Stimulated activated CD4-positive, alpha-beta T cell treated with anti-CD3 and anti-CD28 coated beads, Interleukin-12 subunit alpha, Interleukin-12 subunit beta, amount 100 ng/mL, for 48 hours (primary cell): ENCODE data around the gene MGAT4C.

ENCODE experiments used
- DNase-seq, 3 donors: peaks; one replicate each; pipeline ENCODE4 v3.0.0-alpha.2; 2020; ENCODE audit warnings: low read depth in 2 of 3, low spot score in 1 of 3

MGAT4C gene

DNA sequence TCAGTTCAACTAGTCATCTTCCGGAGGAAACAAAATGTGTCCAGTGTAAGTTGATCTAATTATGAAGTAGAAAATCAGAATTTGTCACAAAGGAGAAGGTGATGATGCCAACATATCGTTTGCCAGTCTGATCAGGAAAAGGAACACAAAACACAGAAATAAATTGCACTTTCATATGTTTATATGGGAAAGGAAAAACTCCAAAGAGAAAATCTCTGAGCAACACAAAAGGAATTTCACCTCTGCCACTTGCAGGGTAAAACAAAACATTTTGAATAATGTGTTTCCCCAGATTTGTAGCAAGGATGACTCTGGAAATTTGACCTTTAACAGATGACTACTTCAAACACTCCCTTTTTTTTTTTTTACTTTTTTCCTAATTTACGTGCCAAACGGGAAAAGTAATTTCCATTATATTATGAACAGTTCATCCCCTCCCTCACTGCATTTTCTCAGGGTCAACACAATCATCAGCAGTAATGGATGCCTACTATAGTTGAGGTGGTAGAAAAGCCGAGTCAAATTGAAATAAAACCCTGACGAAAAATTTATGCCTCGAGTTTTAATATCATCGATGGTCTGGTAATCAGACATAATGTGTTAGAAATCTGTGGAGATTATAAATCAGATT lies 25.6 kb downstream of the MGAT4C start:
- DNase-seq = no peak

GRCh38 chr12:86229772-86230171 lies 26.4 kb downstream of the MGAT4C start:
- no peak for DNase-seq

DNA sequence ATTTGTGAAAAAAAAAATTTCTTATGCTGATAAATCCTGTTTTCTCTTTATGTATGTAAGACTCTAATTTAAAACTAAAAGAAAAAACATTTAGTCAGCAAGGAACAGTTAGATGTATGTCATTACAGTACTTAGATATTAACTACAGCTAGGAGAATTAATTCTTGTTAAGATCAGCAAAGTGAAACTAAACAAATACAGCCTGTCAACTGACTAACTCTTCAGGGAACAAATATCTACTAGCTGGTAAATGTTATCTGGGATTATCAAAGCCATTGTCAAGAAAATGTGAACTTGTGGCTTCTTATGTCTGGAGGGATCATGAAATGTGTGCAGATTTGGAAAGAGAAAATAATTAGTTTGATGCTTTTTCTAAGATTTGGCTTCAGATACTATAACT lies 27.5 kb downstream of the MGAT4C start:
- no peak for DNase-seq

GRCh38 chr12:86226481-86226880 lies 29.7 kb downstream of the MGAT4C start:
- no peak for DNase-seq

DNA sequence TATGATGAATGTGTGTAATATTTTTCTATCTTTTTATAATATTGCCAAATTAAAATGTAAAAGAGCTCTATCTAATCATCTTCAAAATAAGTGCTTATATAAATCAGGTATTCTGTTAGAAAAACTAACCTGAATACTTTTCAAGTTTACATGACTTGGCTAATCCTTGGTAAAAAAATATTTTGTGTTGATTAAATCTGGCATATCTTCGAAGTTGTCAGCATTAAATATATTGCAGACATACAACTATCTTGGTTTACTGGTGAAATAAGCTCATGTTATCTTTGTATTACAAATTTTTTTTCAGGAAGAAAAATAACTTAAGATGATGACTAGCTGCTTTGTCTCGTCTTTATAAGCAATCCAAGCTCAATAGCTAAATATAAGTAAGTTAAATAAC lies 39.6 kb downstream of the MGAT4C start:
- no peak for DNase-seq

DNA sequence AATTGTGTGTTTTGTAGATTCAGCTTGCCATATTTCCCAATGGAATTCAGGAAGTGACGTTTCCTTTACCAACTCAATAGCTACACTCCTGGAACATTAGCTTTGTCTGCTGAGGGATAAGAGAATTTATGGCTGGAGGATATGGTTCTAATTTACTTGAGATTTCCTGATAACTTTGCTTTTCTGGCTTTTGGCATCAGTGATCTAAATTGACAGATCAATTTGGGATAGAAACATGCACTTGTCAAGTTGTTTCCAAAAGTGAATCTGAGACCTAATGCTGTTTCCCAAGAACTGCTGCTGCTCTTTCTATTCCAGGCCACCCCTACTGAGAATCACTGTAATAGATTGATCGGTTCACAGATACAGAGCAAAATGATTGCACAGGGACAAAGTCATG lies 43.2 kb downstream of the MGAT4C start:
- no peak for DNase-seq

GRCh38 chr12:86198696-86199444 lies 57.3 kb downstream of the MGAT4C start:
- DNase-seq = no peak

DNA sequence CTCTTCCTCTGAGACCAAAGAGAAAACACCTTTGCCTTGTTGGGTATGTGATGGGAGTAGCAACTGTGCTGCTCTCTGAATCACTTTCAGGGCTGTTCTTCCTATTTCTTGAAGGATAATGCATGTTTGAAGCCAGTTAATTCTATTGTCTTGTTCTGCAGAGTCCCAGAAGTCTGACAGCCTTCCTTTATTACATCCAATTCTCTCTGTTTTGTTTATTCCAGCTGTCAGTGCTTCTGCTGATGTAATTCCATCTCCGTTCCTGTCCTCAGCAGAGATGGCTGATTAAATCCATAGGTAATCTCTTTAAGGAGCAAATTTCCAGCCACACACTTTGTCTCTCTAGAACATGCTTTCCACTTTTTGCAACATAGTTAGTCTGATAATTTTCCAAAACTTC lies 59.7 kb downstream of the MGAT4C start:
- DNase-seq = no peak

- no peak for DNase-seq
Measured at GRCh38 chr12:86194721-86195120, 61.5 kb downstream of the MGAT4C start.

DNA sequence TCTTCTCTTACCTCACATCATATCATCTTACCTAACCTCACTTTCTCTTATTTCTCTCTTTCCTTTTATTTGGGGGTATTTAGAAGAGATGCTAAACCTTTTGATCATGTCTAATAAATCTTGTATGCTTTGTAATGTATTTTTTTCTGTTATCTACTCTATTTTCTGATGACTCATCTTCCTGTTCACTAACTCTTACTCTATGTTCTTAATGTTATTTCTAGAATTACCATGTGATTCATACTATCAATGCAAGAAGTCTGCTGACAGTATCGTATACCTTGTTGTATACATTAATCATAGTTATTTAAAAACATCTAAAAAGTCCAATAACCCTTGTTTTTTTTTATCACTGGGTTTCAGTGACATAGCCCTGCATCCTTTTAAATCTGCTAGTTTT lies 62.3 kb downstream of the MGAT4C start:
- no peak for DNase-seq

DNA sequence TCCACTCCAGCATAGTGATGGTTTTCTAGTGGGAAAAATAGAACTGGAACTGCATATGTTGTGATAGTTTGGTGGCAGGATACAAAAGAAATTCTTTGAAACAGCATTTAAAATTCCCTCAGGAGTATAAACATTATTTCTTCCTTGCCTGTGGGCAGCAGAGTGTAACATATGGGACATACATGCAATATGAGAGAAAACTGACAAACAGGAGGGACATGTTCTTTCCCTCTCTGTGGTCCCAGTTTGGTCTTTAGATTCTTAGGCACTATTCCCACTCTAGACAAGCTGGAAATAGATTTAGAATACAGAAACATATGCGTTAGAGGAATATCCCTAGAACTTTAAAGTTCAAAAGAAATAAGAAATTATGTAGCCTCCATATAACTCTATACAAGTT lies 68.0 kb downstream of the MGAT4C start:
- DNase-seq = no peak

GRCh38 chr12:86186449-86186848 lies 69.7 kb downstream of the MGAT4C start:
- DNase-seq = no peak

GRCh38 chr12:86179855-86180254 lies 76.3 kb downstream of the MGAT4C start:
- DNase-seq = no peak

GRCh38 chr12:86174188-86174587 lies 82.0 kb downstream of the MGAT4C start:
- no peak for DNase-seq

- no peak for DNase-seq
Measured at GRCh38 chr12:86172913-86173443, 83.2 kb downstream of the MGAT4C start.

- DNase-seq = no peak
Measured at GRCh38 chr12:86170051-86170450, 86.1 kb downstream of the MGAT4C start.

- no peak for DNase-seq
Measured at GRCh38 chr12:86158956-86159355, 97.2 kb downstream of the MGAT4C start.

GRCh38 chr12:86154620-86155019 lies 101.6 kb downstream of the MGAT4C start:
- no peak for DNase-seq

DNA sequence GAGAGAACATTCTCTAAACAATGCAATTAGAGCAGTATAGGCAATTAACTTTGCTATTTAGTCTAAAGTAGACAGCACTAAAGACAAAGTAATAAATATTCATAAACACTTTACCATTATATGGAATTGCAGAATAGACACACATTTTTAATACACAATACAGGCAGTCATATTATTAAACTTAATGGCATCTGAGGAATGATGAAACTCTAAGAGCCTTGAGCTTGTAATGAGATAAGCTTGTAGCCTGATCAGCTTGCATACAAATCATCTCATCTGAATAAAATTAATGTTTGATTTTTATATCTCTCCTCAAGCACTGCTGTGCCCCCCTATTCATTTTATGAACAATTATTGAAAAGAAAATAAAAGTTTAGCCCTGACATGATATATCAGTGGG lies 107.6 kb downstream of the MGAT4C start:
- DNase-seq = no peak

- DNase-seq = no peak
Measured at GRCh38 chr12:86148071-86148470, 108.1 kb downstream of the MGAT4C start.

DNA sequence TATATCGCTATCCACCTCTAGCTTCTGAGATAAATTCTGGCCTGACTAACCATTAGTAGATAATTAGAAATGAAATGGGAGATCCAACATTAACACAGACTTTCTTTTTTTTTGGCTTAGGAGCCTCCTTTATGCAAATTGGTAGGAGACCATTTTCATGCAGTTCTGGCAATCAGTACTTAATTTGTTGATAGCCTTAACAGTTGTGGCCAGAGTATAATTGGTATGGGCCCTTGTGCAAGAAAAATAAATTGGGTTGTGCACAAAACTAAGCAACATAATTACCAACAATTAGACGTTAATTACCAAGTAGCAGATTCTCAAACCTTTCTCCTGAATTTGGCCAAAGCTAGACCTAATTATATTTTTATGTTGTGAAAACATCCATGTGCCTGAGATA lies 111.0 kb downstream of the MGAT4C start:
- no peak for DNase-seq

- no peak for DNase-seq
Measured at GRCh38 chr12:86143162-86143561, 113.0 kb downstream of the MGAT4C start.

DNA sequence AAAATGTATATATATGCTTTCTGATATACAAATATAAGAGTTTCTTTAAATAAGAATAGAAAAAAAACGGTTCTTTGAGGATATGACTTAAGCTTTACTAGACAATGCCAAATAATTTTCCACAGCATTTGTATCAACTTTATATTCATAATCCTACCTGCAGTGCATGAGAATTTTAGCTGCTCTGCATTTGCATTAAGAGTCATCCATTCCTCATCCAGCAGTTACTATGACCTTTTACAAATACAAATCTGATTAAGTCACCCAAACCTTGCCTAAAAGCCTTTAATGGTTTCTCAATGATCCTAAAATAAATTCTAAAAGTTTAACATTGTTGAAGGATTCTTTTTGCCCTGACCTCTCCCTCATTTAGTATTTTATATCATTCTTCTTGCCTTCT lies 116.5 kb downstream of the MGAT4C start:
- no peak for DNase-seq
